Lung (tissue), 12 donors: ENCODE results near the gene USP5. TPM values are rescaled to one million over a fixed set of nuclear protein-coding genes. Genes with fewer than 3 reads are reported as not detected.

Experiments
- ATAC-seq: fragments of 200-7000 bp; cut with Tn5 transposase; one replicate; pipeline ENCODE4 v1.9.1; 2020; ENCODE audit warnings: moderate number of reproducible peaks; ENCODE audit not compliant: insufficient read depth, low FRiP score
- DNase-seq, 3 donors: peaks; one replicate each; pipeline ENCODE4 v3.0.0-alpha.2; 2013 to 2017
- H3K27ac ChIP-seq, 2 donors: one replicate each; pipeline ENCODE4 v1.5.1; 2013; ENCODE audit warnings: mild to moderate bottlenecking in 2 of 2, moderate library complexity in 2 of 2, control low read depth in 1 of 2, inconsistent platforms in 1 of 2, low read depth in 1 of 2, low read length in 1 of 2
- H3K27me3 ChIP-seq, 3 donors: one replicate each; pipeline ENCODE4 v1.5.1; 2013; ENCODE audit warnings: low read length in 2 of 3; ENCODE audit not compliant: control insufficient read depth in 3 of 3, insufficient read depth in 3 of 3
- H3K36me3 ChIP-seq, 4 donors: one replicate each; pipeline ENCODE4 v1.5.1; 2013; ENCODE audit warnings: low read length in 4 of 4, mild to moderate bottlenecking in 1 of 4, moderate library complexity in 1 of 4; ENCODE audit not compliant: control insufficient read depth in 4 of 4, insufficient read depth in 4 of 4
- H3K4me1 ChIP-seq, 5 donors: one replicate each; pipeline ENCODE4 v1.5.1; 2013; ENCODE audit warnings: low read length in 5 of 5, mild to moderate bottlenecking in 2 of 5, moderate library complexity in 1 of 5; ENCODE audit not compliant: control insufficient read depth in 5 of 5, insufficient read depth in 5 of 5
- H3K4me3 ChIP-seq: one replicate; pipeline ENCODE4 v1.5.1; 2013; ENCODE audit warnings: mild to moderate bottlenecking, control low read depth, moderate library complexity
- H3K9ac ChIP-seq, 2 donors: one replicate each; pipeline ENCODE4 v1.5.1; 2013; ENCODE audit warnings: low read length in 2 of 2, control low read depth in 1 of 2; ENCODE audit not compliant: insufficient read depth in 1 of 2
- H3K9me3 ChIP-seq, 4 donors: one replicate each; pipeline ENCODE4 v1.5.1; 2013; ENCODE audit warnings: low read length in 3 of 4, mild to moderate bottlenecking in 1 of 4, moderate library complexity in 1 of 4; ENCODE audit not compliant: control insufficient read depth in 4 of 4, insufficient read depth in 3 of 4
- WGBS, 2 donors: extraction: QIAGEN DNeasy Blood & Tissue Kit; methylation state at CpG; one replicate each; pipeline ENCODE4 v1.1.7; 2013; 5-methylcytosine and 5-hydroxymethylcytosine counted together
- polyA plus RNA-seq, 2 donors: library from polyadenylated mRNA; stranded (reverse); fragments of 200-250 nt; gene quantifications; one replicate each; pipeline ENCODE4 v1.2.1, GENCODE V29; 2013
- total RNA-seq, 2 donors: library from RNA; depleted of rRNA in 1 of 2; stranded (reverse); fragments of >200 nt in 1 of 2; gene quantifications; one replicate each; pipeline ENCODE4 v1.2.1, GENCODE V29; 2014 to 2021
- TF ChIP-seq, protein P1 (sequence below): IDR thresholded peaks from 2 replicates; pipeline ENCODE4 v1.5.1; 2012; ENCODE audit warnings: mild to moderate bottlenecking; ENCODE audit errors: control extremely low read depth, extremely low read depth
- donor health status: control.
- donor health status: control.
- donor health status: Bipolar disorder and iron deficiency.
- donor health status: healthy.
- donor health status: DM: yes; HTN: yes; CAD: no.

The USP5 gene
- total and polyA plus RNA-seq, 4 donors: 24.8 to 92.1 (median 36.7) TPM

DNA sequence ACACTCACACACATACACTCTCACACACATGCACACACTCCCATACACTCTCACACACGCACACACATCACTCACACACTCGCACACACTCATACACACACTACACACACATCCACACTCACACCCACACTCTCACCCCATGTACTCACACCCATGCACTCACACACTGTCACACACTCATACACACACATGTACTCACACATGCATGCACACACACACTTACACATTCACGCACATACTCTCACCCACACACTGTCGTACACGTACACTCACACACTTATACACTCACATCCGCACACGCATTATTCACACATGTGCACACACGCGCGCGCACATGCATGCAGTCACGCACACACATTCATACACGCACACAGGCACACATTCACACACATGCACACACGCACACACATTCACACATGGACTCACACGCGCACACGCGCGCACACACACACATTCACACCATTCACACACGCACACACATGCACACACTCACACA lies 34.2 kb upstream of the USP5 start:
- no peak for ATAC-seq
- H3K9me3 ChIP-seq: peaks cover 0 to 4% (median 0%) of the 10 kb centered on the region in 4 donors
- H3K4me1 ChIP-seq: peaks cover 0 to 17% (median 9%) of the 10 kb centered on the region in 5 donors
- H3K27me3 ChIP-seq: peaks cover 0 to 7% (median 3%) of the 10 kb centered on the region in 3 donors
- DNase-seq: no peak
- H3K9ac ChIP-seq: no peak overlapping the region
- 92 to 93% methylated on average over 20 of the region's 20 CpGs for WGBS, 2 donors
- no peak overlapping the region for H3K27ac ChIP-seq
- H3K4me3 ChIP-seq: no peak overlapping the region
- H3K36me3 ChIP-seq: peaks cover 0 to 37% (median 12%) of the 10 kb centered on the region in 4 donors
- TF ChIP-seq, protein P1, sequence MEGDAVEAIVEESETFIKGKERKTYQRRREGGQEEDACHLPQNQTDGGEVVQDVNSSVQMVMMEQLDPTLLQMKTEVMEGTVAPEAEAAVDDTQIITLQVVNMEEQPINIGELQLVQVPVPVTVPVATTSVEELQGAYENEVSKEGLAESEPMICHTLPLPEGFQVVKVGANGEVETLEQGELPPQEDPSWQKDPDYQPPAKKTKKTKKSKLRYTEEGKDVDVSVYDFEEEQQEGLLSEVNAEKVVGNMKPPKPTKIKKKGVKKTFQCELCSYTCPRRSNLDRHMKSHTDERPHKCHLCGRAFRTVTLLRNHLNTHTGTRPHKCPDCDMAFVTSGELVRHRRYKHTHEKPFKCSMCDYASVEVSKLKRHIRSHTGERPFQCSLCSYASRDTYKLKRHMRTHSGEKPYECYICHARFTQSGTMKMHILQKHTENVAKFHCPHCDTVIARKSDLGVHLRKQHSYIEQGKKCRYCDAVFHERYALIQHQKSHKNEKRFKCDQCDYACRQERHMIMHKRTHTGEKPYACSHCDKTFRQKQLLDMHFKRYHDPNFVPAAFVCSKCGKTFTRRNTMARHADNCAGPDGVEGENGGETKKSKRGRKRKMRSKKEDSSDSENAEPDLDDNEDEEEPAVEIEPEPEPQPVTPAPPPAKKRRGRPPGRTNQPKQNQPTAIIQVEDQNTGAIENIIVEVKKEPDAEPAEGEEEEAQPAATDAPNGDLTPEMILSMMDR: no peak

DNA sequence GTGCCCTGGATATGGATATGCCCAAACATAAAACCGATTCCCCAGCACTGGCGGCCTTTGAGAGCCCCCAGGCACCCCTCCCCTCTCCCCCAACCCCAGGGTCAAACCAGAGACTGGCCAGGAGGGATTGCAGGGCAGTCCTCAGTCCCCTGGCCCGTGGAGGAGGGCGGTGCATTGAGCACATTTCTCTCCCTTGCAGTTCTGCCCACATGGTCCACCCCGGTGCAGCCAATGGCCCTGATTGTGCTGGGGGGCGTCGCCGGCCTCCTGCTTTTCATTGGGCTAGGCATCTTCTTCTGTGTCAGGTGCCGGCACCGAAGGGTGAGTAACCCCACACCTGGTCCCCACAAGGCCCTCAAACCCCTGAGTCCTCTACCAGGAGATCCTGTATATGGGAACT lies 33.7 kb upstream of the USP5 start:
- Histone ChIP-seq H3K4me3 (no peak overlapping the region), H3K36me3 (peaks cover 0 to 37% (median 12%) of the 10 kb centered on the region in 4 donors), H3K4me1 (peaks cover 0 to 17% (median 9%) of the 10 kb centered on the region in 5 donors), H3K27me3 (peaks cover 0 to 7% (median 3%) of the 10 kb centered on the region in 3 donors), H3K9ac (no peak overlapping the region), H3K9me3 (peaks cover 0 to 4% (median 0%) of the 10 kb centered on the region in 4 donors), H3K27ac (no peak overlapping the region)
- no peak for ATAC-seq
- no peak for DNase-seq
- TF ChIP-seq, protein P1: no peak
- WGBS, 2 donors: 79 to 90% methylated on average over 10 of the region's 10 CpGs

DNA sequence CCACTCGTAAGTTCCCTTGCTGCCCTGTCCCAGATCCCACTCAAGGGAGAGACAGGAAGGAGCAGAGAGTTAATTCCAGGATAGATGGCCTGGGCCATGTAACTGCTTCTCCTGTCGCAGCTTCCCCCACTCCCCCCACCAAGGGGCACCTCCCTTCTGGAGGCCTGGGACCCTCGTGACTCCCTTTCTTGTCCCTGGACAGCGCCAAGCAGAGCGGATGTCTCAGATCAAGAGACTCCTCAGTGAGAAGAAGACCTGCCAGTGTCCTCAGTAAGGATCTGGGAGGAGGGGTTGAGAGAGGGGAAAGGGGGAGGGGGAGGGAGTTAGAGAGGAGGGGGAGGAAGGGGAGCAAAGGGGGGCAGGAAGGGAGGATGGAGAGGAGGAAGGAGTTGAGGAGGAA lies 33.3 kb upstream of the USP5 start:
- H3K36me3 ChIP-seq: peaks cover 0 to 37% (median 12%) of the 10 kb centered on the region in 4 donors
- no peak overlapping the region for H3K4me3 ChIP-seq
- no peak overlapping the region for H3K27ac ChIP-seq
- ATAC-seq (no peak), DNase-seq (peak in 1 of 3 donors; percentile 28)
- peaks cover 0 to 4% (median 0%) of the 10 kb centered on the region in 4 donors for H3K9me3 ChIP-seq
- WGBS, 2 donors: 89 to 90% methylated on average over 5 of the region's 5 CpGs
- peaks cover 0 to 17% (median 9%) of the 10 kb centered on the region in 5 donors for H3K4me1 ChIP-seq
- H3K27me3 ChIP-seq: peaks cover 0 to 7% (median 3%) of the 10 kb centered on the region in 3 donors
- TF ChIP-seq, protein P1: no peak
- H3K9ac ChIP-seq: no peak overlapping the region
